Body of pancreas (tissue), 4 donors: ENCODE results near the gene SERINC2.

ENCODE experiments used
- POLR2A ChIP-seq, 3 donors: fragments of 450-650 bp; IDR thresholded peaks; one replicate each; pipeline ENCODE4 v1.6.1; 2016; ENCODE audit warnings: antibody characterized with exemption in 3 of 3, mild to moderate bottlenecking in 2 of 3
- TF ChIP-seq, protein P1 (sequence below), 7 experiments: fragments of 450-650 bp in 4 of 7; fragments of 200-600 bp in 3 of 7; sonication (generic) in 3 of 7; IDR thresholded peaks; one replicate each; pipeline ENCODE4 v1.5.1; 2016 to 2019; ENCODE audit warnings: antibody characterized with exemption in 7 of 7

DNA sequence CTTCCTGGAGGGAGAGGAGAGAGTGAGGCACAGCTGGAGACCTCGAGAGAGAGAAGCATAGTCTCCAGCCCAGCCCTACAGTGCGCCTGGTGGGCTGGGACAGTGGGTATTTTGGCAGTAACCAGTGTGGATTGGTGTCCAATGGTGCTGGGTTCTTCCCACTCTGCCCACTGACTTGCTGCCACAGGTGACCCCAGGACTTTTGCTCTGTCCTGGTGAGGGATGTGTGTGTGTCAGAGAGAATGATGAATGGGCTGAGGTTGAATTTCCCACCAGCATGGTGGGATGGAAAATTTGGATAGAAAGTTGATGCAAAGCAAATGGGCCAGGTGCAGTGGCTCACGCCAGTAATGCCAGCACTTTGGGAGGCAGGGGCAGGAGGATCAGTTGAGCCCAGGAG, 26.3 kb downstream of the SERINC2 start:
- TF ChIP-seq, protein P1, sequence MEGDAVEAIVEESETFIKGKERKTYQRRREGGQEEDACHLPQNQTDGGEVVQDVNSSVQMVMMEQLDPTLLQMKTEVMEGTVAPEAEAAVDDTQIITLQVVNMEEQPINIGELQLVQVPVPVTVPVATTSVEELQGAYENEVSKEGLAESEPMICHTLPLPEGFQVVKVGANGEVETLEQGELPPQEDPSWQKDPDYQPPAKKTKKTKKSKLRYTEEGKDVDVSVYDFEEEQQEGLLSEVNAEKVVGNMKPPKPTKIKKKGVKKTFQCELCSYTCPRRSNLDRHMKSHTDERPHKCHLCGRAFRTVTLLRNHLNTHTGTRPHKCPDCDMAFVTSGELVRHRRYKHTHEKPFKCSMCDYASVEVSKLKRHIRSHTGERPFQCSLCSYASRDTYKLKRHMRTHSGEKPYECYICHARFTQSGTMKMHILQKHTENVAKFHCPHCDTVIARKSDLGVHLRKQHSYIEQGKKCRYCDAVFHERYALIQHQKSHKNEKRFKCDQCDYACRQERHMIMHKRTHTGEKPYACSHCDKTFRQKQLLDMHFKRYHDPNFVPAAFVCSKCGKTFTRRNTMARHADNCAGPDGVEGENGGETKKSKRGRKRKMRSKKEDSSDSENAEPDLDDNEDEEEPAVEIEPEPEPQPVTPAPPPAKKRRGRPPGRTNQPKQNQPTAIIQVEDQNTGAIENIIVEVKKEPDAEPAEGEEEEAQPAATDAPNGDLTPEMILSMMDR (IDR thresholded peaks at IDR 0.05): no peak
- no peak for TF ChIP-seq POLR2A (IDR thresholded peaks at IDR 0.05)
